K562 (cell line): ENCODE measurements around the gene HOXB3. TPM values are rescaled to one million over a fixed set of nuclear protein-coding genes. Genes with fewer than 3 reads are reported as not detected.

Experiments used
- FOXK2 ChIP-seq, 2 experiments: fragments of 450-650 bp; IDR thresholded peaks in 1 of 2; conservative IDR thresholded peaks in 1 of 2; 2 replicates each; pipeline ENCODE4 v1.6.1; 2016; ENCODE audit warnings: low read depth in 2 of 2, mild to moderate bottlenecking in 1 of 2
- FOXM1 ChIP-seq, 2 experiments: fragments of 450-650 bp in 1 of 2; sonication (generic) in 1 of 2; formaldehyde crosslinking in 1 of 2; IDR thresholded peaks; 2 replicates each; pipeline versions ENCODE4 v1.6.1 to v1.9.0; 2017 to 2022; ENCODE audit warnings: low read depth in 2 of 2, mild to moderate bottlenecking in 2 of 2, missing genetic modification reagents in 1 of 2, moderate library complexity in 1 of 2
- KDM5B ChIP-seq: fragments of 200-600 bp; sonication (generic); IDR thresholded peaks from 2 replicates; pipeline ENCODE4 v1.6.1; 2012; ENCODE audit warnings: low read depth, mild to moderate bottlenecking, moderate library complexity, low read length, control low read depth, inconsistent platforms; ENCODE audit not compliant: insufficient replicate concordance
- KHSRP ChIP-seq: fragments of 450-650 bp; IDR thresholded peaks from 2 replicates; pipeline ENCODE4 v1.6.1; 2017
- MGA ChIP-seq: fragments of 450-650 bp; IDR thresholded peaks from 2 replicates; pipeline ENCODE4 v1.6.1; 2016; ENCODE audit warnings: mild to moderate bottlenecking, moderate library complexity
- POLR2G ChIP-seq: fragments of 200-400 bp; formaldehyde crosslinking; IDR thresholded peaks from 2 replicates; pipeline ENCODE4 v1.6.1; 2017; ENCODE audit warnings: low read depth, mild to moderate bottlenecking, antibody characterized with exemption, low read length, moderate library complexity
- THRA ChIP-seq: fragments of 450-650 bp; IDR thresholded peaks from 2 replicates; pipeline ENCODE4 v1.6.1; 2017; ENCODE audit warnings: mild to moderate bottlenecking, moderate library complexity
- polyA plus RNA-seq, 8 experiments: library from polyadenylated mRNA; depleted of rRNA in 4 of 8; stranded (reverse) in 5 of 8; unstranded in 3 of 8; fragments of >200 nt; fragmentation: Nextera tagmentation in 2 of 8; fragmentation: Illumina TruSeq in 1 of 8; extraction: Ambion mirVana in 2 of 8; extraction: Trizol in 1 of 8; gene quantifications; 2 replicates each; pipeline versions ENCODE4 v1.2.1 to v1.2.3, GENCODE V29; 2011 to 2014; ENCODE audit warnings: inconsistent platforms in 1 of 8, missing spikeins in 1 of 8
- total RNA-seq, 7 experiments: library from RNA; depleted of rRNA in 6 of 7; stranded (reverse); fragments of >200 nt in 6 of 7; fragmentation: Illumina TruSeq in 2 of 7; extraction: Trizol in 2 of 7; gene quantifications; 2 replicates each; pipeline versions ENCODE4 v1.2.1 to v1.2.3, GENCODE V29; 2011 to 2021; ENCODE audit warnings: low replicate concordance in 1 of 7

Gene HOXB3
- total and polyA plus RNA-seq, 9 of the 15 experiments (the other 6 are each of a cell fraction or from before 2014, with no cell fraction given) = 2.4 to 41.3 (median 20.2) TPM

- TF ChIP-seq THRA (no peak), POLR2G (0 out of 2 replicates have a peak, but pooled peaks have one; percentile 14), KHSRP (no peak), KDM5B (peak; percentile 66), FOXM1 (IDR thresholded peaks at IDR 0.05; ENCODE audit: low read depth) (peak; percentile 83), FOXM1 (CRISPR knock-in tag; IDR thresholded peaks at IDR 0.05; ENCODE audit: low read depth) (no peak), MGA (peak; percentile 30), FOXK2 (conservative IDR thresholded peaks at IDR 0.05 in 1 of 2, IDR thresholded peaks at IDR 0.05 in 1 of 2; ENCODE audit: low read depth in 2 of 2) (peak in 1 of 2 experiments; percentile 55; a peak in 1 of 4 replicates)
These were observed 14.8 kb upstream of the HOXB3 start, which contains the start of gene HOXB6 (continued) for GRCh38 chr17:48604770-48605329.
